WERI-Rb-1 (cell line): ENCODE data around the gene ST8SIA6.

Experiments used
- DNase-seq: peaks from one replicate; pipeline ENCODE4 v3.0.0-alpha.2; 2020
- H3K27ac ChIP-seq: fragments of 250-450 bp; sonication (Bioruptor Pico); 2 replicates; pipeline ENCODE4 v1.5.1; 2020; ENCODE audit warnings: mild to moderate bottlenecking, moderate library complexity
- H3K27me3 ChIP-seq: fragments of 250-450 bp; sonication (Bioruptor Pico); 2 replicates; pipeline ENCODE4 v1.5.1; 2021; ENCODE audit warnings: mild to moderate bottlenecking, low read depth, moderate library complexity; ENCODE audit not compliant: insufficient read depth, severe bottlenecking
- H3K36me3 ChIP-seq: fragments of 250-450 bp; sonication (Bioruptor Pico); 2 replicates; pipeline ENCODE4 v1.5.1; 2020; ENCODE audit warnings: mild to moderate bottlenecking, moderate library complexity
- H3K4me3 ChIP-seq: 2 replicates; pipeline ENCODE4 v1.5.1; 2011; ENCODE audit warnings: low read depth, mild to moderate bottlenecking, control low read depth, low read length
- H3K9me3 ChIP-seq: fragments of 250-450 bp; sonication (Bioruptor Pico); 2 replicates; pipeline ENCODE4 v1.5.1; 2021; ENCODE audit warnings: mild to moderate bottlenecking, moderate library complexity; ENCODE audit not compliant: severe bottlenecking
- CTCF ChIP-seq: IDR thresholded peaks from 2 replicates; pipeline ENCODE4 v1.5.1; 2011; ENCODE audit warnings: low read depth, mild to moderate bottlenecking, control low read depth, inconsistent platforms, low read length

ST8SIA6 gene

DNA sequence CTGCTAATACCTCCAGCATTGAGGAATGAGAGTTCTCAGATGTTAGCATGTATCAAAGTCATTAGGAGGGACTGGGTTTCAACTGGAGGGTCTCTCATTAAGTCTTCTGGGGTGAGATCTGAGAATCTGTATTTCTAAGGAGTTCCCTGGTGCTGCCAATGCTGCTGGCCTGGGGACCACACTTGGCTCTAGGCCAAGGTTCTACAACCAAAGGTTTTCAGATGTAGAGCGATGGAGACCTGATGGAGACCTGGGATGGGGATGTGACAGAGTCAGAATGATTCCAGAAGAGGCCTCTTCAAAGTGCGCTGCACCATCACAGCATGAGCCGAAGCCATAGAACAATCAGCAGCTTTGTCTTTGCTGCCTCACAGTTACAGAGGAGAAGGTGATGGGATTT is 27.2 kb downstream of the ST8SIA6 start:
- DNase-seq: no peak
- Histone ChIP-seq H3K27me3 (no peaks in the 10 kb centered on the region), H3K4me3 (no peak overlapping the region), H3K36me3 (no peaks in the 10 kb centered on the region), H3K9me3 (no peaks in the 10 kb centered on the region), H3K27ac (no peak overlapping the region)
- TF ChIP-seq CTCF: no peak

GRCh38 chr10:17426263-17426750 is 28.1 kb downstream of the ST8SIA6 start:
- Histone ChIP-seq H3K4me3 (no peak overlapping the region), H3K36me3 (no peaks in the 10 kb centered on the region), H3K27ac (no peak overlapping the region), H3K27me3 (no peaks in the 10 kb centered on the region), H3K9me3 (no peaks in the 10 kb centered on the region)
- no peak for TF ChIP-seq CTCF
- no peak for DNase-seq

DNA sequence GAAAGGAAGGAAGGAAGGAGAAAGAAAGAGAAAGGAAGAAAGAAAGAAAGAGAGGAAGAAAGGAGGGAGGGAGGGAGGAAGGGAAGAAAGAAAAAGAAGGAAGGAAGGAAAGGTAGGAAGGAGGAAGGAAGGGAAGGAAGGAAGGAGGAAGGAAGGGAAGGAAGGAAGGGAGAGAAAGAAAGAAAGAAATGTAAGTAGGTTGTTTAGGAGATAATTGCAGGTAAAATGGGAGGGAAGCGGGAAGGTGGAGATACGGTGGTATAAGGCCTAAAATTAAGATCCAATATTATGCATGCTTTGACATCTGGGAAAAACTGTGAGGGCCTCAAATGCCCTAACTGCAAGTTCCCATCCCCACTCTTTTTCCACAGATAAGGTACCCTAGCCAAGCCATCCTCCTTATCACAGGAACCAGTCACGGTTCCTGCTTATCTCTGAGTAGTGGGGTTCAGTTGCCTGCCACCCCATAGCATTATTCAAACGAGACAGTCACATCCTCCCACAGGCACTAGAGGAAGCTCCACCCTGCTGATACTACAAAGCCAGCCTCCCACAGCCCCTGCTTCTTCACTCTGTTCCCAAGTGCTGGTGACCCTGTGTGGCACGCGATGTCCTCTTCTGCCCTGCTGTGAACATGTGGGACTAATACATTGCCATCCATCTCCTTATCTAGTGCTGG is 28.7 kb downstream of the ST8SIA6 start:
- no peak overlapping the region for H3K27ac ChIP-seq
- TF ChIP-seq CTCF: no peak
- H3K4me3 ChIP-seq: no peak overlapping the region
- peak; percentile 32 for DNase-seq
- no peaks in the 10 kb centered on the region for H3K9me3 ChIP-seq
- H3K27me3 ChIP-seq: no peaks in the 10 kb centered on the region
- no peaks in the 10 kb centered on the region for H3K36me3 ChIP-seq

GRCh38 chr10:17423632-17424186 is 30.7 kb downstream of the ST8SIA6 start:
- Histone ChIP-seq H3K27me3 (no peaks in the 10 kb centered on the region), H3K9me3 (no peaks in the 10 kb centered on the region), H3K4me3 (no peak overlapping the region), H3K36me3 (no peaks in the 10 kb centered on the region), H3K27ac (no peak overlapping the region)
- no peak for TF ChIP-seq CTCF
- no peak for DNase-seq

- Histone ChIP-seq H3K9me3 (no peaks in the 10 kb centered on the region), H3K36me3 (no peaks in the 10 kb centered on the region), H3K4me3 (no peak overlapping the region), H3K27me3 (no peaks in the 10 kb centered on the region), H3K27ac (no peak overlapping the region)
- DNase-seq: no peak
- no peak for TF ChIP-seq CTCF
Observed at GRCh38 chr10:17422931-17423330, 31.5 kb downstream of the ST8SIA6 start.

DNA sequence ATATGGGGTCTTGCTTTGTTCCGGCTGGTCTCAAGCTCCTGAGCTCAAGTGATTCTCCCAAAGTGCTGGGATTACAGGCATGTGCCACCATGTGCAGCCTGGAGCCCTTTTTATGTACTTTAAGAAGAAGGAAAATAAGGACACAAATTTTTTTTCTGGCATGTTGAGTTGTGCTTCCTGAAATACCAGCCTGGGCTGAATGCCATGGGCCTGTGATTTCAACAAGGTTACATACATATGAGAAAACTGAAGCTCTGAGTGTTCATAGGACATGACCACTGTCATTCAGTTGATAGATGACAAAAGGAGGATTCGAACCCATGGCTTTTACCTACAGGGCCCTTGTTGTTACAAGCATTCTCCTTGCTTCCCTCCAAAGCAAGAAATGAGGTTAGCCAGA is 36.1 kb downstream of the ST8SIA6 start:
- DNase-seq: no peak
- Histone ChIP-seq H3K36me3 (no peaks in the 10 kb centered on the region), H3K27ac (no peak overlapping the region)

More for the DNA sequence above, 36.1 kb downstream of the ST8SIA6 start:
- TF ChIP-seq CTCF: no peak
- no peaks in the 10 kb centered on the region for H3K9me3 ChIP-seq
- no peaks in the 10 kb centered on the region for H3K27me3 ChIP-seq
- H3K4me3 ChIP-seq: no peak overlapping the region
